Measurements from ENCODE around the gene ZNF652. TPM values are rescaled to one million over a fixed set of nuclear protein-coding genes. Genes with fewer than 3 reads are reported as not detected.

The ZNF652 gene
- total RNA-seq, 1 donor from 2014 or later, result 42.7 TPM

DNA sequence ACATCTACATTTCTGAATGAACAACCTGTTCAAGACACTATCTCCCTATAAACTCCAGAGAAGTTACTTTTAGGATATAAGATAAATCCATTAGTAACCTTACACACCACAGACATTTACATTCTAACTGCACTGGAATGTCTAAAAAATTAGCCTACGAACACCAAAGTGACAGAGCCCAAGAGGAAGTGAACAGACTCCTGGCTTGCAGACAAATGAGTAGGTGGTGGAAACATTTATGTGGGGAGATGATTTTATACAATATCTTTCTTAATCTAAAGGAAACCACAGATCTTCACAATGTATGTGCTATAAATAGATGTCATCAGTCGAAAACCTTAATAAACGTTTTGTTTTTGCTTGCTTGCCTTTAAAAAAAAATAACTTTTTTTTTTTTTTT is 18.8 kb downstream of the ZNF652 start:
- peak overlapping the region; percentile 44 for H3K27ac ChIP-seq
- no peaks in the 10 kb centered on the region for H3K36me3 ChIP-seq
- DNase-seq (ENCODE audit: extremely low spot score in 2 of 2), result no peak

DNA sequence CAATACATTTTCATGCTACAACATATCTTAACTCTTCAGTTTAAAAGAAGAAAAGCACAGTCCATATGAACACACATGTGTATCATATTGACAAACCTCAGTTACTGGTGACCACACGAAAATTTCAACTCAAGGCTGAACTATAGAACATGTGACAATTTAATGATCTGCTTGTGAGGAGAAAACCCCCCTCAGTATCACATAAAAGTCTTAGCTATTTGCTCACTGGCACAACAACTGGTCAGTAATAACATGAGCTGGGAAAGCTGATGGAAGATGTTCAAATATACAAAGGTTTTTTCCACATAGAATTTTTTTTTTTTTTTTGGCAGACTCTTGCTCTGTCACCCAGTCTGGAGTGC is 19.5 kb downstream of the ZNF652 start:
- TF ChIP-seq POLR2AphosphoS5 (IDR thresholded peaks at IDR 0.05; ENCODE audit: insufficient read depth in 1 of 2, low read depth in 1 of 2) (no peak), POLR2A (IDR thresholded peaks at IDR 0.05) (no peak)
- TF ChIP-seq, protein P1, sequence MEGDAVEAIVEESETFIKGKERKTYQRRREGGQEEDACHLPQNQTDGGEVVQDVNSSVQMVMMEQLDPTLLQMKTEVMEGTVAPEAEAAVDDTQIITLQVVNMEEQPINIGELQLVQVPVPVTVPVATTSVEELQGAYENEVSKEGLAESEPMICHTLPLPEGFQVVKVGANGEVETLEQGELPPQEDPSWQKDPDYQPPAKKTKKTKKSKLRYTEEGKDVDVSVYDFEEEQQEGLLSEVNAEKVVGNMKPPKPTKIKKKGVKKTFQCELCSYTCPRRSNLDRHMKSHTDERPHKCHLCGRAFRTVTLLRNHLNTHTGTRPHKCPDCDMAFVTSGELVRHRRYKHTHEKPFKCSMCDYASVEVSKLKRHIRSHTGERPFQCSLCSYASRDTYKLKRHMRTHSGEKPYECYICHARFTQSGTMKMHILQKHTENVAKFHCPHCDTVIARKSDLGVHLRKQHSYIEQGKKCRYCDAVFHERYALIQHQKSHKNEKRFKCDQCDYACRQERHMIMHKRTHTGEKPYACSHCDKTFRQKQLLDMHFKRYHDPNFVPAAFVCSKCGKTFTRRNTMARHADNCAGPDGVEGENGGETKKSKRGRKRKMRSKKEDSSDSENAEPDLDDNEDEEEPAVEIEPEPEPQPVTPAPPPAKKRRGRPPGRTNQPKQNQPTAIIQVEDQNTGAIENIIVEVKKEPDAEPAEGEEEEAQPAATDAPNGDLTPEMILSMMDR (IDR thresholded peaks at IDR 0.05), result no peak
- Histone ChIP-seq H3K27me3 (no peaks in the 10 kb centered on the region), H3K9me3 (no peaks in the 10 kb centered on the region), H3K27ac (peak overlapping the region; percentile 44), H3K36me3 (no peaks in the 10 kb centered on the region), H3K4me3 (peak overlapping the region in 1 of 2 donors; percentile 11), H3K4me1 (peaks cover 67% of the 10 kb centered on the region)
- intact Hi-C loops (cut with DNase I), result no loop called here
- DNase-seq (ENCODE audit: extremely low spot score in 2 of 2), result no peak

More for the DNA sequence above, 18.8 kb downstream of the ZNF652 start:
- no peaks in the 10 kb centered on the region for H3K27me3 ChIP-seq
- H3K4me1 ChIP-seq, result peaks cover 62% of the 10 kb centered on the region
- TF ChIP-seq, protein P1 (IDR thresholded peaks at IDR 0.05), result no peak
- no peak overlapping the region for H3K4me3 ChIP-seq
- intact Hi-C loops (cut with DNase I), result no loop called here
- H3K9me3 ChIP-seq, result no peaks in the 10 kb centered on the region

DNA sequence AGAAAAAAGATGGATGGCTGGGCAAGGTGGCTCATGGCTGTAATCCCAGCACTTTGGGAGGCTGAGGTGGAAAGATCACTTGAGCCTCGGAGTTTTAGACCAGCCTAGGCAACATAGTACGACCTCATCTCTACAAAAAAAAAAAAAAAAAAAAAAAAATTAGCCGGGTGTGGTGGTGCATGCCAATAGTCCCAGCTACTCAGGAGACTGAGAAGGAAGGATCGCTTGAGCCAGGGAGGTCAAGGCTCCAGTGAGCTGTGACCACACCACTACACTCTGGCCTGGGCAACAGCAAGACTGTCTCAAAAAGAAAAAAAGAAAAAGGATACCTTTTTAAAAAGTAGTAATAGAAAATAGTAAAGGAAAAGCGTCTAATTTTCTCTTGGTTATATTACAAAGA is 20.7 kb downstream of the ZNF652 start:
- H3K36me3 ChIP-seq, result no peaks in the 10 kb centered on the region
- H3K4me3 ChIP-seq, result no peak overlapping the region
- TF ChIP-seq, protein P1 (IDR thresholded peaks at IDR 0.05), result no peak
- TF ChIP-seq POLR2A (IDR thresholded peaks at IDR 0.05) (no peak), POLR2AphosphoS5 (IDR thresholded peaks at IDR 0.05; ENCODE audit: insufficient read depth in 1 of 2, low read depth in 1 of 2) (no peak)
- H3K27ac ChIP-seq, result peak overlapping the region; percentile 52
- intact Hi-C loops (cut with DNase I), result no loop called here
- H3K9me3 ChIP-seq, result no peaks in the 10 kb centered on the region
- H3K27me3 ChIP-seq, result no peaks in the 10 kb centered on the region
- peaks cover 60% of the 10 kb centered on the region for H3K4me1 ChIP-seq
- no peak for DNase-seq (ENCODE audit: extremely low spot score in 2 of 2)

DNA sequence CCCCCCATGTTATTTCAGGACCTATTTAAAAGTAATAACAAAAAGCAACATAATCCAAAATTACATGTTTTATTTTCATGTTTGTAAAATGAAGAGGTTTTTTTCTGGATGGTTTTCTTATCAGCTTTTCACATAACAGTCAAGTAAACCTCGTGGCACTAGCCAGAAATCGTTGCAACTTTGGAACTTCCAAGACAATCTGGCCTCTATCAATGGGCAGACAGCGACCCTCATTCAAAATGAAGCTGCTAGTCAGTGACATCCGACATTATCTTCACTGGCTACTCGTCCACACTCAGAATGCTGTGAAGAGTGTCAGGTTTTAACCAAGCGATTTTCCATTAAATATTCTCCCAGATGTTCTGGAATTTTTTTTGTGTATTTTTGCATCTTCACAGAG is 22.7 kb downstream of the ZNF652 start:
- intact Hi-C loops (cut with DNase I), result no loop called here
- Histone ChIP-seq H3K4me1 (peaks cover 59% of the 10 kb centered on the region), H3K9me3 (no peaks in the 10 kb centered on the region), H3K27ac (no peak overlapping the region), H3K36me3 (no peaks in the 10 kb centered on the region), H3K27me3 (no peaks in the 10 kb centered on the region), H3K4me3 (no peak overlapping the region)
- DNase-seq (ENCODE audit: extremely low spot score in 2 of 2), result no peak
- TF ChIP-seq POLR2A (IDR thresholded peaks at IDR 0.05) (no peak), POLR2AphosphoS5 (IDR thresholded peaks at IDR 0.05; ENCODE audit: insufficient read depth in 1 of 2, low read depth in 1 of 2) (no peak)
- TF ChIP-seq, protein P1 (IDR thresholded peaks at IDR 0.05), result no peak

DNA sequence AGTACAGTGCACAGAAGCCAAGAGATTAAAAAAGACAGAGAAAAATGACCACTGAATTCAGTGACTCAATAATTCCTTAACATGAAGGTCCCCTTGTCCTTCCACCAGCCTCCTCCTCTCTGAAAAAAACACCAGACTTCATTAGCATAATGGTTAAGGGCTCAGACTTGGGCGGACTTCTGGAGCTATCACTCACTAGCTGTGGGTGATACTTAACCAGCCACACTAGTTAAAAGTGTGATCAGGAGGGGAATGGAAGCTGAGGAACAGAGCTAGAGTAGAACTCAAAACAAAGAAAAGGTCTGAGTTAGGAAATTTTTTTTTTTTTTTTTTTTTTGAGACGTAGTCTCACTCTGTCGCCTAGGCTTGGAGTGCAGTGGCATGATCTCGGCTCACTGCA is 23.2 kb downstream of the ZNF652 start:
- Histone ChIP-seq H3K4me1 (peaks cover 63% of the 10 kb centered on the region), H3K4me3 (no peak overlapping the region), H3K9me3 (no peaks in the 10 kb centered on the region), H3K36me3 (no peaks in the 10 kb centered on the region), H3K27ac (no peak overlapping the region), H3K27me3 (no peaks in the 10 kb centered on the region)
- no peak for DNase-seq (ENCODE audit: extremely low spot score in 2 of 2)
- TF ChIP-seq POLR2AphosphoS5 (IDR thresholded peaks at IDR 0.05; ENCODE audit: insufficient read depth in 1 of 2, low read depth in 1 of 2), result no peak
- TF ChIP-seq, protein P1 (IDR thresholded peaks at IDR 0.05), result no peak
- TF ChIP-seq POLR2A (IDR thresholded peaks at IDR 0.05), result no peak
- intact Hi-C loops (cut with DNase I), result no loop called here

All from vagina (tissue), 2 donors.